ENCODE results near the gene OPCML. TPM values are rescaled to one million over a fixed set of nuclear protein-coding genes. Genes with fewer than 3 reads are reported as not detected.

OPCML gene
- total and polyA plus RNA-seq, 7 experiments from 2014 or later, result not detected

DNA sequence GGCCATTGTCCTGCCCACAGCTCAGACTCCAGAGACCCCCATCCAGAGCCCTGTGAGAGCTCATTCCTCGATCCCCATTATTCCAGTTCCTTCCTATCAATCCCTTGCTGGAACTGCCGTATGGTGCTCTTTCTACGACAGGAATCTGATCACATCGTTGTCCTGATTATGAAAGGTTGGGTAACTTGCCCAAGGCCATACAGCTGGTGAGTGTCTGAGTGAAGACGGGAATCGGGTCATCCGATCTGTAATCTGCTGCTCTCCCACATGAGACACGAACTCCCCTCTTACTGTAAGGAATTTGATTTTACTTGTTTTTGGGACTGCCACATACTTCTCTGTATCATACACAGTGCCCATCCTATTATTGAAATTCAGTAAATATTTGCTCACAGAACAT lies 149.1 kb downstream of the OPCML start:
- Histone ChIP-seq H3K9me3 (ENCODE audit: control insufficient read depth in 2 of 3, low read length in 3 of 3) (no peaks in the 10 kb centered on the region), H3K27ac (ENCODE audit: low read depth, low read length) (no peak overlapping the region), H3K27me3 (ENCODE audit: control insufficient read depth in 2 of 2, insufficient read depth in 2 of 2, low read length in 2 of 2) (no peaks in the 10 kb centered on the region), H3K36me3 (ENCODE audit: control insufficient read depth in 2 of 3, insufficient read depth in 3 of 3, low read length in 3 of 3) (no peaks in the 10 kb centered on the region), H3K4me1 (ENCODE audit: control insufficient read depth in 2 of 2, insufficient read depth in 2 of 2, low read length in 2 of 2) (no peaks in the 10 kb centered on the region), H3K4me3 (ENCODE audit: low read length) (no peak overlapping the region)
- ATAC-seq (no peak), DNase-seq (no peak)
- no peaks in the 10 kb centered on the region for H3K4me1 Mint-ChIP-seq
- H3K4me3 Mint-ChIP-seq, result no peak overlapping the region
- ChIA-PET CTCF (no interaction called here), POLR2A (no interaction called here)
- H3K27me3 Mint-ChIP-seq, result peaks cover 0 to 5% (median 3%) of the 10 kb centered on the region in 5 donors
- intact Hi-C loops (cut with micrococcal nuclease), result no loop called here
- H3K9me3 Mint-ChIP-seq, result peaks cover 0 to 11% (median 0%) of the 10 kb centered on the region in 11 donors
- H3K27ac Mint-ChIP-seq, result no peak overlapping the region
- H3K36me3 Mint-ChIP-seq, result no peaks in the 10 kb centered on the region

DNA sequence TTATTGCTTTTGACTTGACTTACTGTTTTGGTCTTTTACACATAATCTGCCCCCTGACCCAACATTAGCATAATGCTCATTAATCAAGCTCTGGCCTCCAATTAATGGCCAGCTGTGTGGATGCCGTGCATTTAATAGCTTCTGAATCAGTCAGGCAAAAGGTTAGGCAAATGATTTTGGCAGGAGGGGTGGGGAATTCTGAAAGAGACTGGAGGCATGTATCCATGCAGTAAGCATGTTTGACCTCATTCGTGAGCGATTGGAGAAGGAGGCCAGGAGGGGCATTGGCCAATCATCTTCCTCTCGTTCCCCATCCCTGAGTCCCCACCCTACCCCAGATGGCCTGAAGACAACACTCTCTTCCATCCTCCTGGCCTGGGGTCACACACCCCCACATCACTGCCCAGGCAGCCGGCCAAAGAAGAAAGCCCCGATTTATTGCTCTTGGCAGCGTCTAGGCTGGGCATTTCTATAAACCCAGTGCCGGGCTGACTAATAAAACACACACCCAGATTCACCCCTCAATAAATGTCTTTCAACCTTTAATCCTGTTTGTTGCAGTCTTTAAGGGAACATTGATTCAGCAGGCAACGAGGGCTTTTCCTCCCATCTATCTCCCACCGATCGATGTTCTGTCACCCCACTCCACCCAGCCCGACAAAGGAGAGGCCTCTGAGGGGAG lies 150.0 kb downstream of the OPCML start:
- DNase-seq (no peak), ATAC-seq (no peak)
- H3K4me3 ChIP-seq (ENCODE audit: low read length), result no peak overlapping the region
- no peaks in the 10 kb centered on the region for H3K36me3 ChIP-seq (ENCODE audit: control insufficient read depth in 2 of 3, insufficient read depth in 3 of 3, low read length in 3 of 3)
- intact Hi-C loops (cut with micrococcal nuclease), result no loop called here
- H3K9me3 ChIP-seq (ENCODE audit: control insufficient read depth in 2 of 3, low read length in 3 of 3), result no peaks in the 10 kb centered on the region
- ChIA-PET CTCF (no interaction called here), POLR2A (no interaction called here)
- H3K27me3 ChIP-seq (ENCODE audit: control insufficient read depth in 2 of 2, insufficient read depth in 2 of 2, low read length in 2 of 2), result no peaks in the 10 kb centered on the region
- H3K4me3 Mint-ChIP-seq, result no peak overlapping the region
- no peaks in the 10 kb centered on the region for H3K4me1 ChIP-seq (ENCODE audit: control insufficient read depth in 2 of 2, insufficient read depth in 2 of 2, low read length in 2 of 2)
- no peak overlapping the region for H3K27ac ChIP-seq (ENCODE audit: low read depth, low read length)
- no peak overlapping the region for H3K27ac Mint-ChIP-seq
- no peaks in the 10 kb centered on the region for H3K4me1 Mint-ChIP-seq
- H3K9me3 Mint-ChIP-seq, result peaks cover 0 to 11% (median 0%) of the 10 kb centered on the region in 11 donors
- no peaks in the 10 kb centered on the region for H3K36me3 Mint-ChIP-seq
- peaks cover 0 to 5% (median 3%) of the 10 kb centered on the region in 5 donors for H3K27me3 Mint-ChIP-seq

DNA sequence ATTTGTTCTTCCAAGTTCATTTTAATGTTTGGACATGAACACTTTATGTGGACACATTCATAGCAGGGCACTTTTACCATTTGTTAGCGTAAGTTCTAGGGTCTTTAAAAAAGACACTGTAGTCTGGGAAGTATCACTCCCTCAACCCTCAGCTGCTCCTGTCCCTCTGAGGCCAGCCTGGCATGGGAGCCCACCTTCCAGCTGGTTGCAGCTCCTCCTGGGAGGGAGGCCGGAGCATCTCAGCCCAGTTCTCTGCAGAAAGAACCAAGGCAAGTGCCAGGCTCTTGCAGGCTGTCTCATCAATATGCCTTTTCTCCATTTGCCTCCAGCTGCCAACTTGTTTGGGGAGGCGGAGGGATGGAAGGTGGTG lies 150.6 kb downstream of the OPCML start:
- ChIA-PET POLR2A (no interaction called here), CTCF (no interaction called here)
- DNase-seq (no peak), ATAC-seq (no peak)
- no peak overlapping the region for H3K4me3 ChIP-seq (ENCODE audit: low read length)
- no peaks in the 10 kb centered on the region for H3K4me1 Mint-ChIP-seq
- H3K27ac Mint-ChIP-seq, result no peak overlapping the region
- no peaks in the 10 kb centered on the region for H3K9me3 ChIP-seq (ENCODE audit: control insufficient read depth in 2 of 3, low read length in 3 of 3)
- no peak overlapping the region for H3K4me3 Mint-ChIP-seq
- no peak overlapping the region for H3K27ac ChIP-seq (ENCODE audit: low read depth, low read length)
- H3K27me3 Mint-ChIP-seq, result peaks cover 0 to 5% (median 3%) of the 10 kb centered on the region in 5 donors
- intact Hi-C loops (cut with micrococcal nuclease), result no loop called here
- no peaks in the 10 kb centered on the region for H3K4me1 ChIP-seq (ENCODE audit: control insufficient read depth in 2 of 2, insufficient read depth in 2 of 2, low read length in 2 of 2)
- H3K36me3 ChIP-seq (ENCODE audit: control insufficient read depth in 2 of 3, insufficient read depth in 3 of 3, low read length in 3 of 3), result no peaks in the 10 kb centered on the region
- H3K27me3 ChIP-seq (ENCODE audit: control insufficient read depth in 2 of 2, insufficient read depth in 2 of 2, low read length in 2 of 2), result no peaks in the 10 kb centered on the region
- H3K36me3 Mint-ChIP-seq, result no peaks in the 10 kb centered on the region
- peaks cover 0 to 11% (median 0%) of the 10 kb centered on the region in 11 donors for H3K9me3 Mint-ChIP-seq

DNA sequence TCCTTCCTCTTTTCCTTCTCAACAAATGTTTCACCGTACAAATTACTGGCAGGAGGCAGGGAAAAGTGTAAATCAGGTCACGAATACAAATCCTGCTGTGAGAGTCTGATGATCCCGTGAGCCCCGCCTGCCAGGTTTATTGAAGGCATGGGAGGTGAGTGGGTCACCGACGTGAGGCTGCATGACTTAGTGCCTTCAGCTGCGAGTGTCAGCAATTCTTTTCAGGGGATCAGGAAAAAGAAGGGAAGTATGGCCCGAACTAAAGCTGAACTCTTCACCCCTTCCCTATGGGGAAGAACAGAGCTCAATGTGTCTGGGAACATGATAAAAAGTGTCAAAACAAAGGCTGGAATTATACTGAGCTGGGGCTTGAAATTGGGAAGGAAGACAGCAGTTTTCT lies 166.2 kb downstream of the OPCML start:
- intact Hi-C loops (cut with micrococcal nuclease), result no loop called here
- H3K36me3 ChIP-seq (ENCODE audit: control insufficient read depth in 2 of 3, insufficient read depth in 3 of 3, low read length in 3 of 3), result no peaks in the 10 kb centered on the region
- ChIA-PET POLR2A (no interaction called here), CTCF (no interaction called here)
- ATAC-seq (no peak), DNase-seq (no peak)
- H3K4me3 ChIP-seq (ENCODE audit: low read length), result no peak overlapping the region
- H3K27me3 ChIP-seq (ENCODE audit: control insufficient read depth in 2 of 2, insufficient read depth in 2 of 2, low read length in 2 of 2), result no peaks in the 10 kb centered on the region
- H3K27ac ChIP-seq (ENCODE audit: low read depth, low read length), result no peak overlapping the region
- H3K4me3 Mint-ChIP-seq, result no peak overlapping the region
- peaks cover 0 to 3% (median 0%) of the 10 kb centered on the region in 11 donors for H3K9me3 Mint-ChIP-seq
- no peaks in the 10 kb centered on the region for H3K4me1 ChIP-seq (ENCODE audit: control insufficient read depth in 2 of 2, insufficient read depth in 2 of 2, low read length in 2 of 2)
- H3K36me3 Mint-ChIP-seq, result no peaks in the 10 kb centered on the region
- H3K27ac Mint-ChIP-seq, result no peak overlapping the region
- H3K4me1 Mint-ChIP-seq, result no peaks in the 10 kb centered on the region
- H3K9me3 ChIP-seq (ENCODE audit: control insufficient read depth in 2 of 3, low read length in 3 of 3), result peaks cover 0 to under 1% (median 0%) of the 10 kb centered on the region in 3 experiments
- peaks cover 0 to 5% (median 0%) of the 10 kb centered on the region in 5 donors for H3K27me3 Mint-ChIP-seq

DNA sequence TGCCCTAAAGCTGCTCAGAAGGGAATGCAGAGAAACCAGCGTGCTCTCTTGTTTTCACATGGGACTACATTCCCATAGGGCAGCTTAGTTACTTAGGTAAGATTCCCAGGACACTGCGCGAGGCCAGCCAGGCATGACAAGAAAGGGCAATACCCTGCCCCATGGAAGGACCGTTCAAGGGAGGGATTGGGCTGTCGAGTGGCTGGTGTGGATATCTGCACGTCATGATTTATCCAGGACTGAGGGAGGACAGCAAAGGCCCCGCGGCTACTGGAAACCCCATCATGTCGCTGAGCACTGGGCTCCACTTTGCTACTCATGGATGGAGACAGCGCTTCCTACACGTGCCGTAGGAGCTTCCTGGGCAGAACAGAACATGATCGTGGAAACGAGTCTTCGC lies 169.4 kb downstream of the OPCML start:
- Mint-ChIP-seq H3K27me3 (peaks cover 0 to 5% (median 0%) of the 10 kb centered on the region in 5 donors), H3K4me1 (no peaks in the 10 kb centered on the region), H3K4me3 (no peak overlapping the region), H3K9me3 (peaks cover 0 to 10% (median 1%) of the 10 kb centered on the region in 11 donors), H3K36me3 (no peaks in the 10 kb centered on the region), H3K27ac (no peak overlapping the region)
- DNase-seq (no peak), ATAC-seq (no peak)
- CTCF ChIA-PET, result no interaction called here
- peaks cover 0 to 7% (median 0%) of the 10 kb centered on the region in 3 experiments for H3K9me3 ChIP-seq (ENCODE audit: control insufficient read depth in 2 of 3, low read length in 3 of 3)
- no peaks in the 10 kb centered on the region for H3K36me3 ChIP-seq (ENCODE audit: control insufficient read depth in 2 of 3, insufficient read depth in 3 of 3, low read length in 3 of 3)
- H3K4me3 ChIP-seq (ENCODE audit: low read length), result no peak overlapping the region
- no peaks in the 10 kb centered on the region for H3K27me3 ChIP-seq (ENCODE audit: control insufficient read depth in 2 of 2, insufficient read depth in 2 of 2, low read length in 2 of 2)
- H3K4me1 ChIP-seq (ENCODE audit: control insufficient read depth in 2 of 2, insufficient read depth in 2 of 2, low read length in 2 of 2), result no peaks in the 10 kb centered on the region
- intact Hi-C loops (cut with micrococcal nuclease), result no loop called here
- POLR2A ChIA-PET, result no interaction called here
- no peak overlapping the region for H3K27ac ChIP-seq (ENCODE audit: low read depth, low read length)

DNA sequence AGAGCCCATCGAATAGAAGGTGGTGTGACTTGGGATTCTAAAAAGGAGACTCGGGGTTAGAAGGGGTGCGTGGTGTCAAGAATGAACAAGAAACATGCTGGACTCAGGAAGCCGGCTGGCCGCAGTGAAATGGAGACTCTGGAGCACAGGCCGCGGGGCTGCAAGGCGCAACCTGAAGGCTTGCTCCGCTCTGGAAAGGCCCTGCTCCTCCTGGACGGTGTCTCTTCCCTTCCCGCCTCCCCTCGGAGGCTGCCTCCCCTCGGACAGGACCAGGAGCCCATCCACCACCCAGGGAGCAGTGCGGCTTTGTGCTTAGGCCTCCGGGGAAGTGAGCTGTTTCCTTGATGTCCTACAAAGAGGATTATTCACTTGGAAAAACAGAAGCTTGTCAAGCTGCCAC lies 170.1 kb downstream of the OPCML start:
- POLR2A ChIA-PET, result no interaction called here
- H3K27ac ChIP-seq (ENCODE audit: low read depth, low read length), result no peak overlapping the region
- no peaks in the 10 kb centered on the region for H3K27me3 ChIP-seq (ENCODE audit: control insufficient read depth in 2 of 2, insufficient read depth in 2 of 2, low read length in 2 of 2)
- Mint-ChIP-seq H3K27ac (no peak overlapping the region), H3K4me3 (no peak overlapping the region), H3K27me3 (peaks cover 0 to 5% (median 0%) of the 10 kb centered on the region in 5 donors), H3K9me3 (peaks cover 0 to 10% (median 1%) of the 10 kb centered on the region in 11 donors), H3K36me3 (no peaks in the 10 kb centered on the region), H3K4me1 (no peaks in the 10 kb centered on the region)
- CTCF ChIA-PET, result no interaction called here
- intact Hi-C loops (cut with micrococcal nuclease), result no loop called here
- no peaks in the 10 kb centered on the region for H3K36me3 ChIP-seq (ENCODE audit: control insufficient read depth in 2 of 3, insufficient read depth in 3 of 3, low read length in 3 of 3)
- H3K4me1 ChIP-seq (ENCODE audit: control insufficient read depth in 2 of 2, insufficient read depth in 2 of 2, low read length in 2 of 2), result no peaks in the 10 kb centered on the region
- H3K9me3 ChIP-seq (ENCODE audit: control insufficient read depth in 2 of 3, low read length in 3 of 3), result peaks cover 0 to 7% (median 0%) of the 10 kb centered on the region in 3 experiments
- no peak overlapping the region for H3K4me3 ChIP-seq (ENCODE audit: low read length)
- ATAC-seq (no peak), DNase-seq (no peak)

DNA sequence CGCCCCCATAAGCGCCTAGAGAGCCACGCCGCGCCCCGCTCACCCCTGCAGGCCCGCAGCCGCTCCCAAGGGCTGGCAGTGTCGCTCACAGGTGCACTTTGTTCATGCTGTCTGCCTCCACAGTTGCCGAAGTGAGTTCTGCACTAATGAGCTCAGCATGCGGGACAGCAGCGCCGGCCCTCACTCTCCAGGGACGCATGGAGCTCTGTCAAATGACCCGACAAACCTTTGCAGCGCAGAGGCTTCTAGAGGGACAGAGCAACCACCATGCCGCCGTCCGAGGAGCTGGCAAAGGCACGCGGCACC lies 170.7 kb downstream of the OPCML start:
- H3K27ac Mint-ChIP-seq, result no peak overlapping the region
- ChIA-PET POLR2A (no interaction called here), CTCF (no interaction called here)
- no peaks in the 10 kb centered on the region for H3K27me3 ChIP-seq (ENCODE audit: control insufficient read depth in 2 of 2, insufficient read depth in 2 of 2, low read length in 2 of 2)
- no peaks in the 10 kb centered on the region for H3K36me3 ChIP-seq (ENCODE audit: control insufficient read depth in 2 of 3, insufficient read depth in 3 of 3, low read length in 3 of 3)
- H3K4me3 ChIP-seq (ENCODE audit: low read length), result no peak overlapping the region
- no peaks in the 10 kb centered on the region for H3K4me1 ChIP-seq (ENCODE audit: control insufficient read depth in 2 of 2, insufficient read depth in 2 of 2, low read length in 2 of 2)
- no peak overlapping the region for H3K4me3 Mint-ChIP-seq
- H3K4me1 Mint-ChIP-seq, result no peaks in the 10 kb centered on the region
- peaks cover 0 to 7% (median 0%) of the 10 kb centered on the region in 3 experiments for H3K9me3 ChIP-seq (ENCODE audit: control insufficient read depth in 2 of 3, low read length in 3 of 3)
- ATAC-seq, result no peak
- H3K9me3 Mint-ChIP-seq, result peaks cover 0 to 10% (median 1%) of the 10 kb centered on the region in 11 donors
- H3K36me3 Mint-ChIP-seq, result no peaks in the 10 kb centered on the region
- H3K27ac ChIP-seq (ENCODE audit: low read depth, low read length), result no peak overlapping the region
- H3K27me3 Mint-ChIP-seq, result peaks cover 0 to 5% (median 0%) of the 10 kb centered on the region in 5 donors
- intact Hi-C loops (cut with micrococcal nuclease), result no loop called here
- DNase-seq, result no peak

Data from naive thymus-derived CD4-positive, alpha-beta T cell (primary cell).